ENCODE measurements around the gene CMTM8. TPM values are rescaled to one million over a fixed set of nuclear protein-coding genes. Genes with fewer than 3 reads are reported as not detected.

Gene CMTM8
- total RNA-seq, 1 experiment from 2014 or later = 9.0 TPM

DNA sequence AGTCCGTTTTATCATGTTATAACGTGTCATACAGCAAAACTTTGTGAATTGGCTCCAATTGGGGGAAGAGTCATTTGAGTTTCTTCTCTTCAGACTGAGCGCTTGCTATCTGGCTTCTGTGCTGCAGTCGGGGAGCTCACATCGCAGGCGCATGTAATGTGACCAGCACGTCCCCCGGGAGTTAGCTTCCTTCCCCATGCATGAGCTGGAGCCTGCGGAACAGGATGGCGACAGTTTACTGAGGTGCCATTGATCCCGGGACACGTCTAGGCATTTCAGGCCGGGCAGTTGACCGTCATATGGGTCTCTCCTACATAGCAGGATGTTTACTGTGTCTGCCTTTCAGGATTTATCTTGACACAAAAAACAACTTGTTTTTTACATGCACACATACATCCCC, 44.8 kb downstream of the CMTM8 start:
- Mint-ChIP-seq H3K27ac (peak overlapping the region; percentile 75), H3K4me3 (no peak overlapping the region), H3K9me3 (no peaks in the 10 kb centered on the region), H3K36me3 (no peaks in the 10 kb centered on the region), H3K27me3 (ENCODE audit: low read depth) (no peaks in the 10 kb centered on the region), H3K4me1 (peaks cover 9% of the 10 kb centered on the region; the same call in 1 of the 2 replicates)
- ATAC-seq (no peak), DNase-seq (ENCODE audit: low spot score) (no peak)
- ChIA-PET POLR2A (no interaction called here), CTCF (interaction anchor here (1.6 kb wide), 1 partner anchor 43 kb away, joined by 5 read pairs; no protein-coding TSS in a partner anchor)
- no peak for TF ChIP-seq ZMAT4 (CRISPR knock-in tag; IDR thresholded peaks at IDR 0.05)

DNA sequence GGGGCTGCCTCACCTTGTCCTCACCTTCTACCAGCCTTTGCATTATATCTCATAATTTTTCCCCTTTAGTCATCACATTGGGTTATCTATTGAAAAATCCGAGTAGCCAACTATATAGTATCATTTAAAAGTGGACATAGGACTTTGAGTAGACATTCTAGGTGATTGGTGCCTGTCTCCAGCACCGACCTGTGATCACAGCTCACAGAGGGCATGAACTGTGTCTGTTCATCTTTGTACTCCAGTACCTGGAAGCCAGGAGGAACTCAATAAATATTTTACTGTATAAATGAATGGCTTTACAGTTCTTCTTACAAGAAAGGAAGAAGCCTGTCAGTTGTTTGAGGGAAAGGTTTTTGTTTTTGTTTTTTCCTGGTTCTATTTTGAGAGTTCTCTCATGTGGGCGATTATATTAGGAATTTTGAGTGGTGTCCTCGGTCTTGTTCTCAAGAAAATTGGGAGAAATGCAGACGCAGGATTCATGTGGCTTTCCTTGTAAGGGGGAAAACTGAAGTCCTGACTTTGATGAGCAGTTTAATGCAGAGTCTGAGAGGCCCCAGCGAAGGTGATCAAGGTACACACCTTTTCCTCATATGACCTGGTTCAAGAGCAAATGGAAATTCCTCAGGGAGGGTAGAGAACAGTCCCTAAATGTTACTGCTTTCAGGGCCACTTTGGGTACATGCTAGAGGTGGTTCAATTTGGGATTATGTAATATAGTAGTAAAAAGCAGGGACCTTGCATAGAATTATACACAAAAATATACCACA, 46.1 kb downstream of the CMTM8 start:
- CTCF ChIA-PET = no interaction called here
- H3K27me3 Mint-ChIP-seq (ENCODE audit: low read depth) = no peaks in the 10 kb centered on the region
- no peak for TF ChIP-seq ELF4 (CRISPR knock-in tag; IDR thresholded peaks at IDR 0.05; ENCODE audit: low read depth)
- no peak for TF ChIP-seq NR2C2 (CRISPR knock-in tag; IDR thresholded peaks at IDR 0.05)
- TF ChIP-seq GRHL2 (CRISPR knock-in tag; IDR thresholded peaks at IDR 0.05; ENCODE audit: insufficient replicate concordance, severe bottlenecking) = no peak
- TF ChIP-seq NFYB (CRISPR knock-in tag; conservative IDR thresholded peaks at IDR 0.05; ENCODE audit: low read depth) = no peak
- TF ChIP-seq ZNF671 (CRISPR knock-in tag; IDR thresholded peaks at IDR 0.05) = no peak
- no peak for TF ChIP-seq ATF1 (CRISPR knock-in tag; IDR thresholded peaks at IDR 0.05)
- TF ChIP-seq, protein P1, sequence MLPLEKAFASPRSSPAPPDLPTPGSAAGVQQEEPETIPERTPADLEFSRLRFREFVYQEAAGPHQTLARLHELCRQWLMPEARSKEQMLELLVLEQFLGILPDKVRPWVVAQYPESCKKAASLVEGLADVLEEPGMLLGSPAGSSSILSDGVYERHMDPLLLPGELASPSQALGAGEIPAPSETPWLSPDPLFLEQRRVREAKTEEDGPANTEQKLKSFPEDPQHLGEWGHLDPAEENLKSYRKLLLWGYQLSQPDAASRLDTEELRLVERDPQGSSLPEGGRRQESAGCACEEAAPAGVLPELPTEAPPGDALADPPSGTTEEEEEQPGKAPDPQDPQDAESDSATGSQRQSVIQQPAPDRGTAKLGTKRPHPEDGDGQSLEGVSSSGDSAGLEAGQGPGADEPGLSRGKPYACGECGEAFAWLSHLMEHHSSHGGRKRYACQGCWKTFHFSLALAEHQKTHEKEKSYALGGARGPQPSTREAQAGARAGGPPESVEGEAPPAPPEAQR (CRISPR knock-in tag; IDR thresholded peaks at IDR 0.05) = no peak
- TF ChIP-seq, protein P2, sequence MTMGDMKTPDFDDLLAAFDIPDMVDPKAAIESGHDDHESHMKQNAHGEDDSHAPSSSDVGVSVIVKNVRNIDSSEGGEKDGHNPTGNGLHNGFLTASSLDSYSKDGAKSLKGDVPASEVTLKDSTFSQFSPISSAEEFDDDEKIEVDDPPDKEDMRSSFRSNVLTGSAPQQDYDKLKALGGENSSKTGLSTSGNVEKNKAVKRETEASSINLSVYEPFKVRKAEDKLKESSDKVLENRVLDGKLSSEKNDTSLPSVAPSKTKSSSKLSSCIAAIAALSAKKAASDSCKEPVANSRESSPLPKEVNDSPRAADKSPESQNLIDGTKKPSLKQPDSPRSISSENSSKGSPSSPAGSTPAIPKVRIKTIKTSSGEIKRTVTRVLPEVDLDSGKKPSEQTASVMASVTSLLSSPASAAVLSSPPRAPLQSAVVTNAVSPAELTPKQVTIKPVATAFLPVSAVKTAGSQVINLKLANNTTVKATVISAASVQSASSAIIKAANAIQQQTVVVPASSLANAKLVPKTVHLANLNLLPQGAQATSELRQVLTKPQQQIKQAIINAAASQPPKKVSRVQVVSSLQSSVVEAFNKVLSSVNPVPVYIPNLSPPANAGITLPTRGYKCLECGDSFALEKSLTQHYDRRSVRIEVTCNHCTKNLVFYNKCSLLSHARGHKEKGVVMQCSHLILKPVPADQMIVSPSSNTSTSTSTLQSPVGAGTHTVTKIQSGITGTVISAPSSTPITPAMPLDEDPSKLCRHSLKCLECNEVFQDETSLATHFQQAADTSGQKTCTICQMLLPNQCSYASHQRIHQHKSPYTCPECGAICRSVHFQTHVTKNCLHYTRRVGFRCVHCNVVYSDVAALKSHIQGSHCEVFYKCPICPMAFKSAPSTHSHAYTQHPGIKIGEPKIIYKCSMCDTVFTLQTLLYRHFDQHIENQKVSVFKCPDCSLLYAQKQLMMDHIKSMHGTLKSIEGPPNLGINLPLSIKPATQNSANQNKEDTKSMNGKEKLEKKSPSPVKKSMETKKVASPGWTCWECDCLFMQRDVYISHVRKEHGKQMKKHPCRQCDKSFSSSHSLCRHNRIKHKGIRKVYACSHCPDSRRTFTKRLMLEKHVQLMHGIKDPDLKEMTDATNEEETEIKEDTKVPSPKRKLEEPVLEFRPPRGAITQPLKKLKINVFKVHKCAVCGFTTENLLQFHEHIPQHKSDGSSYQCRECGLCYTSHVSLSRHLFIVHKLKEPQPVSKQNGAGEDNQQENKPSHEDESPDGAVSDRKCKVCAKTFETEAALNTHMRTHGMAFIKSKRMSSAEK (CRISPR knock-in tag; IDR thresholded peaks at IDR 0.05; ENCODE audit: borderline replicate concordance) = no peak
- TF ChIP-seq PRRX2 (CRISPR knock-in tag; IDR thresholded peaks at IDR 0.05) = no peak
- TF ChIP-seq KAT7 (CRISPR knock-in tag; IDR thresholded peaks at IDR 0.05; ENCODE audit: borderline replicate concordance) = no peak
- TF ChIP-seq OVOL2 (CRISPR knock-in tag; IDR thresholded peaks at IDR 0.05; ENCODE audit: borderline replicate concordance) = no peak
- no peak for TF ChIP-seq MXD4 (CRISPR knock-in tag; IDR thresholded peaks at IDR 0.05; ENCODE audit: borderline replicate concordance)
- no peak for TF ChIP-seq NFE2L1 (CRISPR knock-in tag; IDR thresholded peaks at IDR 0.05)
- no peak for TF ChIP-seq GTF2I (CRISPR knock-in tag; conservative IDR thresholded peaks at IDR 0.05)
- no peak for DNase-seq (ENCODE audit: low spot score)
- H3K9me3 Mint-ChIP-seq = no peaks in the 10 kb centered on the region
- H3K27ac Mint-ChIP-seq = peak overlapping the region; percentile 73
- POLR2A ChIA-PET = no interaction called here
- no peak overlapping the region for H3K4me3 Mint-ChIP-seq
- H3K36me3 Mint-ChIP-seq = no peaks in the 10 kb centered on the region
- ATAC-seq = no peak
- H3K4me1 Mint-ChIP-seq = peaks cover 9% of the 10 kb centered on the region; the same call in 1 of the 2 replicates

- DNase-seq (ENCODE audit: low spot score) = no peak
- peaks cover 9% of the 10 kb centered on the region; the same call in 1 of the 2 replicates for H3K4me1 Mint-ChIP-seq
- POLR2A ChIA-PET = no interaction called here
- H3K4me3 Mint-ChIP-seq = no peak overlapping the region
- CTCF ChIA-PET = interaction anchor here (0.9 to 1.6 kb wide), 3 partner anchors 9 to 182 kb away, joined by 3 to 4 read pairs (median 4); no protein-coding TSS in a partner anchor
- H3K27me3 Mint-ChIP-seq (ENCODE audit: low read depth) = no peaks in the 10 kb centered on the region
- H3K36me3 Mint-ChIP-seq = no peaks in the 10 kb centered on the region
- H3K27ac Mint-ChIP-seq = 0 out of 2 replicates have a peak overlapping the region, but pooled peaks have one; percentile 28
- ATAC-seq = no peak; the same call in 1 of the 2 replicates
- no peaks in the 10 kb centered on the region for H3K9me3 Mint-ChIP-seq
- no peak for TF ChIP-seq SOX15 (CRISPR knock-in tag; IDR thresholded peaks at IDR 0.05)
- TF ChIP-seq, protein P3, sequence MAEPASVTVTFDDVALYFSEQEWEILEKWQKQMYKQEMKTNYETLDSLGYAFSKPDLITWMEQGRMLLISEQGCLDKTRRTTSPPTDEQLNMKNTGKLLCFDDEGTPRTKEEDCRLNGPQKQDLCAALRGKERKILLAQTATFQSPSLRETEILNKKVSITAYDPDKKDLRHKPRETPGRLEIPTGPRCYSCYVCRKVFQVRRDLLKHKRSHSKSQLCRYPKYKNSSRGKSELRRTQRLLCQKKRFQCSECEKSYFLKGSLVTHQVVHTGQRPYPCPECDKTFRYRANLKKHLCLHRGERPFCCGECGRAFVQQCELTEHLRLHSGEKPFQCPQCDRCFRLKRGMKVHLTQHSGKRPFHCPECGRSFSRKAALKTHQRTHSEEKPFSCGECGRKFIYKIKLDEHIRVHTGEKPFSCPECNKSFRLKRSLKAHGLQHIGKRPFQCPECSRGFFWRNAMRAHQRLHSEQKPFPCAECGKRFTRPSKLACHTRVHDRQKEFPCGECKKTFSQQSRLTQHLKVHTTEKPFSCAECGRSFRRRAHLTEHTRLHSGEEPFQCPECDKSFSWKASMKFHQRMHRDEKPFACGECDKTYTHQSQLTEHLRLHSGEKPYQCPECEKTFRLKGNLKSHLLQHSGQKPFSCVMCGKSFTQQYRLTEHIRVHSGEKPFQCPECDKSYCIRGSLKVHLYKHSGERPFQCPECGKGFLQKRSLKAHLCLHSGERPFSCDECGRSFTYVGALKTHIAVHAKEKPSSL (CRISPR knock-in tag; conservative IDR thresholded peaks at IDR 0.05) = no peak
- TF ChIP-seq, protein P4, sequence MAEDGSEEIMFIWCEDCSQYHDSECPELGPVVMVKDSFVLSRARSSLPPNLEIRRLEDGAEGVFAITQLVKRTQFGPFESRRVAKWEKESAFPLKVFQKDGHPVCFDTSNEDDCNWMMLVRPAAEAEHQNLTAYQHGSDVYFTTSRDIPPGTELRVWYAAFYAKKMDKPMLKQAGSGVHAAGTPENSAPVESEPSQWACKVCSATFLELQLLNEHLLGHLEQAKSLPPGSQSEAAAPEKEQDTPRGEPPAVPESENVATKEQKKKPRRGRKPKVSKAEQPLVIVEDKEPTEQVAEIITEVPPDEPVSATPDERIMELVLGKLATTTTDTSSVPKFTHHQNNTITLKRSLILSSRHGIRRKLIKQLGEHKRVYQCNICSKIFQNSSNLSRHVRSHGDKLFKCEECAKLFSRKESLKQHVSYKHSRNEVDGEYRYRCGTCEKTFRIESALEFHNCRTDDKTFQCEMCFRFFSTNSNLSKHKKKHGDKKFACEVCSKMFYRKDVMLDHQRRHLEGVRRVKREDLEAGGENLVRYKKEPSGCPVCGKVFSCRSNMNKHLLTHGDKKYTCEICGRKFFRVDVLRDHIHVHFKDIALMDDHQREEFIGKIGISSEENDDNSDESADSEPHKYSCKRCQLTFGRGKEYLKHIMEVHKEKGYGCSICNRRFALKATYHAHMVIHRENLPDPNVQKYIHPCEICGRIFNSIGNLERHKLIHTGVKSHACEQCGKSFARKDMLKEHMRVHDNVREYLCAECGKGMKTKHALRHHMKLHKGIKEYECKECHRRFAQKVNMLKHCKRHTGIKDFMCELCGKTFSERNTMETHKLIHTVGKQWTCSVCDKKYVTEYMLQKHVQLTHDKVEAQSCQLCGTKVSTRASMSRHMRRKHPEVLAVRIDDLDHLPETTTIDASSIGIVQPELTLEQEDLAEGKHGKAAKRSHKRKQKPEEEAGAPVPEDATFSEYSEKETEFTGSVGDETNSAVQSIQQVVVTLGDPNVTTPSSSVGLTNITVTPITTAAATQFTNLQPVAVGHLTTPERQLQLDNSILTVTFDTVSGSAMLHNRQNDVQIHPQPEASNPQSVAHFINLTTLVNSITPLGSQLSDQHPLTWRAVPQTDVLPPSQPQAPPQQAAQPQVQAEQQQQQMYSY (CRISPR knock-in tag; IDR thresholded peaks at IDR 0.05) = no peak
Observed at GRCh38 chr3:32285891-32286290, 47.4 kb downstream of the CMTM8 start.
